Testis (tissue), 2 donors: ENCODE data around the gene GLDN.

Source experiments
- POLR2A ChIP-seq: fragments of 450-650 bp; IDR thresholded peaks from one replicate; pipeline ENCODE4 v1.6.1; 2017; ENCODE audit warnings: antibody characterized with exemption, mild to moderate bottlenecking, moderate library complexity
- TF ChIP-seq, protein P1 (sequence below), 3 experiments: fragments of 450-650 bp in 2 of 3; fragments of 200-600 bp in 1 of 3; sonication (generic) in 1 of 3; IDR thresholded peaks; one replicate each; pipeline ENCODE4 v1.5.1; 2016 to 2019; ENCODE audit warnings: antibody characterized with exemption in 3 of 3, mild to moderate bottlenecking in 2 of 3, moderate library complexity in 1 of 3

DNA sequence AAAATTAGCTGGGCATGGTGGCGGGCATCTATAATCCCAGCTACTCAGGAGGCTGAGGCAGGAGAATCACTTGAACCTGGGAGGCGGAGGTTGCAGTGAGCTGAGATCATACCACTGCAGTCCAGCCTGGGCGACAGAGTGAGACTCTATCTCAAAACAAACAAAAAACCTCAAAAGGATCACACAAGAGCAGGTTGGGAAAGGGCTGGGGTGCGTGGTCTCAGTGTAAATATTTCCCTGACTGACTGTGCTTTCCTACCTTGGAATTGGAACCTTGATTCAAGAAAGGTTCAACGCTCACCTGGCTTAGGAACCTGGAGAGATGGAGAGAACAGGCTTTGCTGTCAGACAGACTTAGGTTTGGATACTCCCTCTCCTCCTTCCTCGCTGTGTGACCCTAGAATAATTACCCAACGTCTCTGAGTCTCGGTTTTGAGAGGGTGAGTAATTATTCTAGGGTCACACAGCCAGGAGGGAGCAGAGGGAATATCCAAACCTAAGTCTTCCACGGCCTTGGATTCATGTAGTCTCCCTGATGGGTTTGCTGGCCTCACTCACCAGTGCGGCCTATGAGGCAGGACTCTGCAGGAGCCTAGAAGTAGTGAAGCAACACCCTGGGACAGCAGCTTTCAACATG, 27.7 kb upstream of the GLDN start:
- TF ChIP-seq, protein P1, sequence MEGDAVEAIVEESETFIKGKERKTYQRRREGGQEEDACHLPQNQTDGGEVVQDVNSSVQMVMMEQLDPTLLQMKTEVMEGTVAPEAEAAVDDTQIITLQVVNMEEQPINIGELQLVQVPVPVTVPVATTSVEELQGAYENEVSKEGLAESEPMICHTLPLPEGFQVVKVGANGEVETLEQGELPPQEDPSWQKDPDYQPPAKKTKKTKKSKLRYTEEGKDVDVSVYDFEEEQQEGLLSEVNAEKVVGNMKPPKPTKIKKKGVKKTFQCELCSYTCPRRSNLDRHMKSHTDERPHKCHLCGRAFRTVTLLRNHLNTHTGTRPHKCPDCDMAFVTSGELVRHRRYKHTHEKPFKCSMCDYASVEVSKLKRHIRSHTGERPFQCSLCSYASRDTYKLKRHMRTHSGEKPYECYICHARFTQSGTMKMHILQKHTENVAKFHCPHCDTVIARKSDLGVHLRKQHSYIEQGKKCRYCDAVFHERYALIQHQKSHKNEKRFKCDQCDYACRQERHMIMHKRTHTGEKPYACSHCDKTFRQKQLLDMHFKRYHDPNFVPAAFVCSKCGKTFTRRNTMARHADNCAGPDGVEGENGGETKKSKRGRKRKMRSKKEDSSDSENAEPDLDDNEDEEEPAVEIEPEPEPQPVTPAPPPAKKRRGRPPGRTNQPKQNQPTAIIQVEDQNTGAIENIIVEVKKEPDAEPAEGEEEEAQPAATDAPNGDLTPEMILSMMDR (IDR thresholded peaks at IDR 0.05), result no peak
- TF ChIP-seq POLR2A, result no peak
